Middle frontal gyrus (tissue), 1 donor: ENCODE data around the gene HSP90AB1.

Experiments used
- DNase-seq: peaks from one replicate; pipeline ENCODE4 v3.0.0-alpha.2; 2015; ENCODE audit warnings: low spot score; ENCODE audit errors: extremely low spot score

HSP90AB1 gene

DNA sequence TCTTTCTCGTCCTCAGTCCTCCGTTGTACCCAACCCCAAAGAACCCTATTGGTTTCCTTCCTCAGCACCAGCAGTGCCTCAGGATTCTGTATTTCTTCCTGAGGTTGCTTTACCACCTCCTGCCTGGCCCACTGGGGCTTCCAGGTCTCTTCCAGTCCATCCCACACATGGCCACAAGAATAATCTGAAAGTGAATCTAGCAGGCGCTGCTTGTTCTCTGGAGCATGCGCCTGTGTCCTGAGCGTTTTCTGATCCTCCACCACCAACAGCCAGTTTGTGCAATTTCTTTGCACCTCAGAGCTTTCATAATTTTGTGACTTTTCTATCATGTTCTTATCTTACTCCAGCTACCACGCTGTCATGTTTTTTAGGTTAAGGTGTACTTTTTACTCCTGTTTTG, 11.6 kb upstream of the HSP90AB1 start:
- no peak for DNase-seq

DNA sequence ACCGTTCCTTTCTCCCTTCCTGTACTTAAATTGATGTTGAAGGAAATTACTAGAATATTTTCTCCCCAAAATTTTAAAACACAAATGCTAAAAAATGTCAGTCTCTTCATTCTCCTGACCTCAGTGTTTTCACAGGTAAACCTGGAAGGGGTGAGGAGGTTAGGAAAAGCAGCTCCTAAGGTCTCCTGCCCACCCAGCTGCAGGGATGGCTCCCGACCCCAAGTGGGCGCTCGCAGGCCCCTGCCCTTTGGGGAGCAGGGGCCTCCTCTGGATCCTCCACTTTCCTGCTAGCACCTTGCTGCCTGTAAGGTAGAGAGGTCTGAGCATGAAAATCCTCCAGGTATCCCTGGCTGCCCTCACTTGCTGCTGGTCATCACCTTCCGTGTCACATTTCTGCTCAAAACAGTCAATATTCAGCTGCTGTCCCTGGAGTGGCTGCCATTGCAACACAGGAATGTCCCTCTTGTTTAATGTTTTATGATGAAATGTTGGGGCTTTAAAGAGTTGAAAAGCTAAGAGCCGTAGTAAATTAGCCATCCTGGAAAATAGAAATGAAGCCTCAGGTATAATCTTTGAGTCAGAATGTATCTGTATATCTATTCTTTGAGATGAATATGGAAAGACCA, 10.9 kb upstream of the HSP90AB1 start:
- DNase-seq = no peak

DNA sequence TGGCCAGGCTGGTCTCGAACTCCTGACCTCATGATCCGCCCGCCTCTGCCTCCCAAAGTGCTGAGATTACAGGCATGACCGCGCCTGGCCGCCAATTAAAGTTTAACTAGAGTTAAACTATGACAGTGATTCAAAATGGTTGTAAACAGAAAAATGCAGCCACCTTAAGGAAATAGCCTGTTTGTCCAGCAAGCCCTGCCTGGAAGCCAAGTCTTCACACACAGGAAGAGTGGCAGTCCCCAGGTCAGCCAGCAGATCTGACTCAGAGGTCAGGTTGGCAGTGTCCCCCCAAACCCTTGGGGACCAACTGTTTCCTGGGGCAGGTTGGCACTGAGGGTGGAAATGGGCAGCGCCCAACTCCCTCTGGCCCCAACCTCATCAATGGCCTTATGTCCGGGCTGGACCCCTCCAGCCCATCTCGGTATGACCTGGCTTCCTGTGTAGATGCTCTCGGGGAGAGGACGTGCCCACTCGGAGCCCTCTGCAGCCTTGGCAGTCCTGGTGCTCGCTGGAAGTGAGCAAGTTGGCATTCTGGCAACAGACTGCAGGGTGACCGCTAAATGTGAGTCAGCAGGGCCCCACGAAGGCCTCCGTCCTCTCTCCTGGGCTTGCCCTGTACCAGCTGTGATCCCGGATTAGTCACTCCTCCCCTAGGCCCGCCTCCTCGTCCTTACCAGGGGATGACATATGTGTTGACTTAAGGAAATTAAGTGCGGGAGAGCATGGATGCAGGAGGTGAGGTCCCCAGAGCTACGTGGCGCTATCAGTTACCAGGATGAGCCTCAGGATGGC, 9.7 kb upstream of the HSP90AB1 start:
- DNase-seq = no peak

DNA sequence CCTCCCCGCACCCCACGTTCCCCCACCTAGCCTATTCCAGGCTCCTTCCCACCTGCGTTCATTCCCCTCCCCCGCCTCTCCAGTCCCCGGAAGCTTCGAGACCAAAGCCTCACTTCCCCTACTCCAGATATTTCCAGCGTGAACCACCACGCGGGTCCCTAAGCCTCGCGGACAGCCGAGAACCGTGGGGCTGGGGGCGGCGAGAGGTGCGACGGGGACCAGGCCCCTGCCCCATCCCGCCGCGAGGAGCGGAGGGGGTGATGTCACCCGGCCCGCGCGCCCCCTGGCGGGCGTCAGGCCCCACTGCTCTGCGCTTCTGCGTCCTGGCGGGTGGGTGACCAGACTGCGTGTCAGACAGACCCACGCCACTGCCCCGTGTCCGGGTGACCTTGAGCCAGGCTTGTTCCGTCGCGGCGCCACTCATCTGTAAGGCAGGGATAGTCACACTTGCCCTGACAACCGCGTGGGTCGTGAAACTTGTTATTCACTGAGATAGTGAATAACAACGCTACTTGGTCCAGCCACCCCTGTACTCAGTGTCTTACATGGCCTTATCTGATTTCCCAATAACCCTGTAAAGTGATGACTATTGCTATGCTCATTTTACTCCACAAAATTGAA, 9.0 kb upstream of the HSP90AB1 start:
- peak; percentile 65 for DNase-seq

DNA sequence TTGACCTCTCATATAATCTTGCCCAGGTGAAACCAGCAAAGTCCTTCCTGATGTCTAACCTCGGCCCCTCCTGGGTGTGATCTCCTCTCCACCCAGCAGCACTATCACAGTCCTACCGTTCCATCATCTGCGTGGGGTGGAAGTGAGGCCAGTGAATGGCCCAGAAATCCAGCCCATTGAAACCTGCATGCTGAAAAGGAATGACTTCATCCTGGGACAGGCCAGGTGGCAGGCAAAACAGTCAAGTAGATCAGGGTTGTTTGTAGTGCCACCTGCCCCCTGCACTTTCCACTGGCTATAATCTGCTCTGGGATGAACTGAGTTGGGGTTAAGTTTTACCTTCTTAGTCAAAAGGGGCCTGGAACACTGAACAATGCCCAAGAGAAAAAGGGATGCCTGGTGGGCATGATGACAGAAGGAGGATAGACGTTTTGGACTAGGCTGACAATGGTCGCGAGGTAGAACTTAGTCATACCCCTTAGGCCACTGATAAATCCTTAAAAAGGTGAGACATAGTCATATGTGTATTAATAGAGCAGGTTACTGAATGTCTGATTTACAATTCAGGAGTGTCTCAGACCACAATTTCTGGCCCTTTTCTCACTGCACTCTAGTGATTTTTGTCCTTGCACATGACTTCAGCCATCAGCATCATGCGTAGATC, 8.1 kb upstream of the HSP90AB1 start:
- DNase-seq = no peak

DNA sequence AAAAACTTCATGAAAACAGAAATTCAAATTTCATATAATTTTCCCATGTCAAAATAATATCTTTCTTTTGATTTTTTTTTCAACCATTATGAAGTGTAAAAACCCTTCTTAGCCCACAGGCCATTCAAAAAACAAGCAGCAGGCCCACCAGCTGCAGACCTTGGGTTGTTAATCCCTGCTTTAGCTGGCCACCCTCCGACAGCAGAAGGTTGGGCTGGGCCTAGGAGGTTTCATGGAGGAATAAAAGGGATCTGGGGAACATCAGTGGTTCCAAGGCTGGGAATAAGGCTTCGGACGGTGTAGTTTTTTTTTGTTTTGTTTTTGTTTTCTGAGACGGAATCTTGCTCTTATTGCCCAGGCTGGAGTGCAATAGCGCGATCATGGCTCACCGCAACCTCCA, 3.6 kb upstream of the HSP90AB1 start:
- DNase-seq = no peak

DNA sequence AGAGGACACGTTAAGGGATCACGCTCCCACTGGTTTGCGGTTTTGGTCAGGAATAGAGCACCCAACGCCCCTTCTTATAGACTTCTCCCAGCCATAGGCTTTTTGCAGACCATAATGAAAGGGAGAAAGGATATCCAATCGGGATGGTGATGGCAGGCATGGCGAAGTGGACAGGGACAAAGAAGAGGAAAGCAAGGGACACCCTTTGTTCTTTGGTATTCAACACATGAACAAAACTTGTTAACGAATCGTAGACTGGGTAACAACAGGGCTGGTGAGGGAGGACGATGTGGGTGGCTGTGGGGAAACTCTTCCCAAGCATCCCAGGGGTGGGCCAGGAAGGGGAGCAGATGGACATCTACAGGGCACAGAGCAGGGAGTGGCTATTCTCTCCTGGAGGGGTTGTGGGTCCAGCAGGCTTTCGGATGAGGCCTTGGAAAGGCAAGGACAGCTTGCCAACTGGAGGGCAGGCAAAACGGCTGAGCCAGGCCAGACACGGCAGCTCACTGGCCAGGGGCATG, 1.4 kb upstream of the HSP90AB1 start:
- DNase-seq = no peak

DNA sequence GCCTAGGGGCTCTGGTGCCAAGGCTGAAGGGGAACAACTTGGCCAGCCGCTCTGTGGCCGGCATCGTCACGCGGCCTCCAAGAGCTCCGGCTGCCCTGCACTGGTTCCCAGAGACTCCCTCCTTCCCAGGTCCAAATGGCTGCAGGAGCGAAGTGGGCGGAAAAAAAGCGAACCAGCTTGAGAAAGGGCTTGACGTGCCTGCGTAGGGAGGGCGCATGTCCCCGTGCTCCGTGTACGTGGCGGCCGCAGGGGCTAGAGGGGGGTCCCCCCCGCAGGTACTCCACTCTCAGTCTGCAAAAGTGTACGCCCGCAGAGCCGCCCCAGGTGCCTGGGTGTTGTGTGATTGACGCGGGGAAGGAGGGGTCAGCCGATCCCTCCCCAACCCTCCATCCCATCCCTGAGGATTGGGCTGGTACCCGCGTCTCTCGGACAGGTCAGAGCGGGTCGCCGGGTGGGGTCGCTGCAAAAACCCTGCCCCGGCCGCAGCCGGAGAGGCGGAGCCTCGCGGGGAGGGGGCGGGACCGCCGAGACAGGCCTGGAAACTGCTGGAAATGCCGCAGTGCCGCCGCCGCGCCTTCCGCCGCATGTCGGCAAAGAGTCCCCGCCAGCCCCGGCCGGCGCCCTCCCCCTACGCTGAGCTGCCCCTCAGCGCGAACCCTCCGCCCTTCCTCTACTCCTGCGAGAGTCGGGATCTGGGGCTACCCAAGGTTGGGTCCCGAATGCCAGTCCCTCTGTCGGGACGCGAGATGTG, 814 bp upstream of the HSP90AB1 start:
- peak; percentile 74 for DNase-seq

DNA sequence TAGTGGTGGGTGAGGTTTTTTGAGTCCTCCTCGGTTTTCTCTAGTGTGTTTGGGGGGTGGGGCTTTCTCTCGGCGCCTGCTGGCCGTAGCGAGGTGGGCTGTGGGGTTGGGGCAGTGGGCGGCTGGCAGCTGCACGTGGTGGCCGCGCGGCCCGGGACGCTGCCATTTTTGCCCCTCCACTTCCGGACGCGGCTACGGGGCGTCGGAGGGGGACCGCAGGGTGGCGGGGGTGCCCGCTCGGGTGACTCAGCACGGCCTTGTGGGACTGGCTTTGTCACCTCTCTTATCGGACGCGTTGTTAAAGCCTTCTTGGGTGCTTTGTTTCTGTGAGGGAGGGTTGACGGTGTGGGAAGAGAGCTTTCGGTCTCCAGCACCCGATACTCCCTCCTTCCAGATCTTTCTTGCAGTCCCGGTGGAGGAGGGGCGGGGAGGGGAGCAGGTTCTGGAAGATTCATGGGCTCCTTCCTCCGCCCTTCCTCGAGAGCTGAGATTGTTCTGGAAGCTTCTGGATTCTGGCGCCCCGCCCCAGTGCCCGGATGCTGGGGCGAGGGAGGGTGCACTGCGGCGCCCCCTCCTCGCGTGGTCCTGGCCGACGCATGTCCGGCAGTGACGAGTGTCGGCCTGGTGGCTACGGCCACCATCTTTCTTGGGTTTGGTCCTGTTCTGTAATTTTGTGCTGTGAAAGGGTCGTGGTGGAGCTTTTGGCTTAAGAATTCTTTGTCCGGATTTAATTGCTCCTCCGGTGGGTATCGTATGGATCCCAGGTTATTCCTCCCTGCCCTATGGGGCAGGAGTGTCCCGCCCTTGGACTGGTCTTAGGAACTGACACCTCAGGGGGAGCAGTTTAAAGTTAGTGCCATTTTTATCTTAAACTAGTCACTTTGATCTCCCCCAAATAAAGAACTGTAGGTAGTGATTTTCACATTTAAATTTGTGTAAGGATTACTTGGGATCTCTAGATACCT, 719 bp downstream of the HSP90AB1 start:
- DNase-seq = no peak

DNA sequence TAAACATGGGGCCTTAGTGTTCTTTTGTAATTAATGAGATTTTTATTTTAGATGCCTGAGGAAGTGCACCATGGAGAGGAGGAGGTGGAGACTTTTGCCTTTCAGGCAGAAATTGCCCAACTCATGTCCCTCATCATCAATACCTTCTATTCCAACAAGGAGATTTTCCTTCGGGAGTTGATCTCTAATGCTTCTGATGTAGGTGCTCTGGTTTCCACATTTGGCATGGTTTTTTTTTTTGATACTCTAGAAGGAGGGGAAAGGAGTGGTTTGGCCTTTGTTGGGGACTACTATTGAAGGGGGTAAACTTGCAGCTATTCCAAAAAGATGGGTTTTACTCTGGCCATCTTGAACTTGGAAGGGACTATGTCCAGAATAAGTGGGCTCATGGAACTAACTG, 1.7 kb downstream of the HSP90AB1 start:
- DNase-seq = no peak

DNA sequence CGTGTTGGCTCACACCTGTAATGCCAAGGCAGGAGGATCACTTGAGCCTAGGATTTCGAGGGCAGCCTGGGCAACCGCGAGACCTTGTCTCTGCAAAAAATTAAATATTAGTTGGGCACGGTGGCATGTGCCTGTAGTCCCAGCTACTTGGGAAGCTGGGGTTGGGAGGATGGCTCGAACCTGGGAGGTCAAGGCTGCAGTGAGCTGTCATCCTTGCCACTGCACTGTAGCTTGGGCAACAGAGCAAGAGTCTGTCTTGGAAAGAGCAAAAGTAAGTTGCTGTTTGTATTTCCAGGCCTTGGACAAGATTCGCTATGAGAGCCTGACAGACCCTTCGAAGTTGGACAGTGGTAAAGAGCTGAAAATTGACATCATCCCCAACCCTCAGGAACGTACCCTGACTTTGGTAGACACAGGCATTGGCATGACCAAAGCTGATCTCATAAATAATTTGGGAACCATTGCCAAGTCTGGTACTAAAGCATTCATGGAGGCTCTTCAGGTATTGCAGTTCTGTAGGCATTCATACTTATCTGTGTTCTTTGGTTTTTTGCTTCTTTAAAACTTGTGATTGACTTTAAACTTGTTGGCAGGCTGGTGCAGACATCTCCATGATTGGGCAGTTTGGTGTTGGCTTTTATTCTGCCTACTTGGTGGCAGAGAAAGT, 2.3 kb downstream of the HSP90AB1 start:
- DNase-seq = no peak

DNA sequence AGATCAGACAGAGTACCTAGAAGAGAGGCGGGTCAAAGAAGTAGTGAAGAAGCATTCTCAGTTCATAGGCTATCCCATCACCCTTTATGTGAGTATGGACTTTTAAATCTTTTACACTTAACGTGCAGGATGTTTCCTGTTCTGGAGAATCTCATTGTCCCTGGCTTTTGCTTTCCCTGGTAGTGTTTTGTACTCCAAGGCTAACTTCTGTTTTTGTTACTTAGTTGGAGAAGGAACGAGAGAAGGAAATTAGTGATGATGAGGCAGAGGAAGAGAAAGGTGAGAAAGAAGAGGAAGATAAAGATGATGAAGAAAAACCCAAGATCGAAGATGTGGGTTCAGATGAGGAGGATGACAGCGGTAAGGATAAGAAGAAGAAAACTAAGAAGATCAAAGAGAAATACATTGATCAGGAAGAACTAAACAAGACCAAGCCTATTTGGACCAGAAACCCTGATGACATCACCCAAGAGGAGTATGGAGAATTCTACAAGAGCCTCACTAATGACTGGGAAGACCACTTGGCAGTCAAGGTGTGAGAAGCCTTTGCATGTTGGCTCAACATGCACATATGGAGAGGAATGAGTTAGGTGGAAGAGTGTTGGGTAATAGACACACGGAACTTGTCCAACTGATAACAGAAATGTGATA, 3.3 kb downstream of the HSP90AB1 start:
- no peak for DNase-seq

DNA sequence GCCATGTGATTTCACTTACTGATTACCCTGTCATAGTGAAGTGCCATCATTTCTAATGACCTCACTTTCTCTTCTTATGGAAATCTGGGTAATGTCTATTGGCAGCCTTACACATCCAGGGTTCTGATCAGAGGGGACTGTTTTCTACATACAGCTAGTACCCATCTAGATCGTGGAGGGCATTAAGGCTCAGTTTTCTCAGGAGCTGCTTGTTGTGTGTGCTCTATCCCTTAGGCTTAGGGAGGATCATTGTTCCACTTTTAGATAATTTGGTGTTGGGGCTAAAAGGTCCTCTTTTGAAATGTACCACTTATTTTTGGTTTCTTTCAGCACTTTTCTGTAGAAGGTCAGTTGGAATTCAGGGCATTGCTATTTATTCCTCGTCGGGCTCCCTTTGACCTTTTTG, 3.8 kb downstream of the HSP90AB1 start:
- DNase-seq = no peak

DNA sequence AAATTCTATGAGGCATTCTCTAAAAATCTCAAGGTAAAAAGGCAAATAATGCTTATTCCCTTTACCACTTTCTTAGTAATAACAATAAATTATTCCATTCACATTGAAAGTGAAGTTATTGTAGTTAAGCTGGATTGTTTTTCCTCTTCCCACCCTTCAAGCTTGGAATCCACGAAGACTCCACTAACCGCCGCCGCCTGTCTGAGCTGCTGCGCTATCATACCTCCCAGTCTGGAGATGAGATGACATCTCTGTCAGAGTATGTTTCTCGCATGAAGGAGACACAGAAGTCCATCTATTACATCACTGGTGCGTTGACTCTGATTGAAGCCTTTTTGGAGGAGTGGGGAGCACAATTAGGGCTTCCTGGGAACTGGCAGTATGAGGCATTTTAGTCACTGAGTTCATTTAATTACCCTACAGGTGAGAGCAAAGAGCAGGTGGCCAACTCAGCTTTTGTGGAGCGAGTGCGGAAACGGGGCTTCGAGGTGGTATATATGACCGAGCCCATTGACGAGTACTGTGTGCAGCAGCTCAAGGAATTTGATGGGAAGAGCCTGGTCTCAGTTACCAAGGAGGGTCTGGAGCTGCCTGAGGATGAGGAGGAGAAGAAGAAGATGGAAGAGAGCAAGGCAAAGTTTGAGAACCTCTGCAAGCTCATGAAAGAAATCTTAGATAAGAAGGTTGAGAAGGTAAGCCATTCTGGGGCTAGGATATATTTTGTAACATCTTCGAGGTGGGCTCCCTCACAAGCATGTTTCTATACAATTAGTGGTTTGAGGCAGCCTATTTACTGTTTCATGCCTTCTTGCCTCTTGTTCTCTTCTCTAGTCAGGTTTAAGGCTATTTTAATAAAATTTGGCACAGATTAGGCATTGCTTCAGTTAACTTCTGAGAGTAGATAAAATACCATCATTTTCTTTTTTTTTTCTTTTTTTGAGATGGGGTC, 4.9 kb downstream of the HSP90AB1 start:
- DNase-seq = no peak

DNA sequence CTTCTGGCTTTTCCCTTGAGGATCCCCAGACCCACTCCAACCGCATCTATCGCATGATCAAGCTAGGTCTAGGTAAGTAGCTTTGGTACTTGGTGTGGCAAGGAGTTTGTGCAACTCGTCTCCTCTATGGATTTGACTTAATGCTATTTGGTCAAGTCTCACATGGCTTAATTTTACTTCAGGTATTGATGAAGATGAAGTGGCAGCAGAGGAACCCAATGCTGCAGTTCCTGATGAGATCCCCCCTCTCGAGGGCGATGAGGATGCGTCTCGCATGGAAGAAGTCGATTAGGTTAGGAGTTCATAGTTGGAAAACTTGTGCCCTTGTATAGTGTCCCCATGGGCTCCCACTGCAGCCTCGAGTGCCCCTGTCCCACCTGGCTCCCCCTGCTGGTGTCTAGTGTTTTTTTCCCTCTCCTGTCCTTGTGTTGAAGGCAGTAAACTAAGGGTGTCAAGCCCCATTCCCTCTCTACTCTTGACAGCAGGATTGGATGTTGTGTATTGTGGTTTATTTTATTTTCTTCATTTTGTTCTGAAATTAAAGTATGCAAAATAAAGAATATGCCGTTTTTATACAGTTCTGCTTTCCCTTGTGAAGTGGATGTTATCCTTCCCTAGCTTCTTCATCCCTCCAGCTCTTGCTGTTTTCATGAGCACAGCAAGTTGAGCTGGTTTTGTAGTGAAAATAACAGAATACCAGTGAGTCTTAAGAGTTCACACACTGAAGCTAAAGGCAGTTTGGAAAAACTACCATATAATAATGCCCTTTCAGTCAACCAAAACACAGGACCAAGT, 6.6 kb downstream of the HSP90AB1 start:
- DNase-seq = no peak

DNA sequence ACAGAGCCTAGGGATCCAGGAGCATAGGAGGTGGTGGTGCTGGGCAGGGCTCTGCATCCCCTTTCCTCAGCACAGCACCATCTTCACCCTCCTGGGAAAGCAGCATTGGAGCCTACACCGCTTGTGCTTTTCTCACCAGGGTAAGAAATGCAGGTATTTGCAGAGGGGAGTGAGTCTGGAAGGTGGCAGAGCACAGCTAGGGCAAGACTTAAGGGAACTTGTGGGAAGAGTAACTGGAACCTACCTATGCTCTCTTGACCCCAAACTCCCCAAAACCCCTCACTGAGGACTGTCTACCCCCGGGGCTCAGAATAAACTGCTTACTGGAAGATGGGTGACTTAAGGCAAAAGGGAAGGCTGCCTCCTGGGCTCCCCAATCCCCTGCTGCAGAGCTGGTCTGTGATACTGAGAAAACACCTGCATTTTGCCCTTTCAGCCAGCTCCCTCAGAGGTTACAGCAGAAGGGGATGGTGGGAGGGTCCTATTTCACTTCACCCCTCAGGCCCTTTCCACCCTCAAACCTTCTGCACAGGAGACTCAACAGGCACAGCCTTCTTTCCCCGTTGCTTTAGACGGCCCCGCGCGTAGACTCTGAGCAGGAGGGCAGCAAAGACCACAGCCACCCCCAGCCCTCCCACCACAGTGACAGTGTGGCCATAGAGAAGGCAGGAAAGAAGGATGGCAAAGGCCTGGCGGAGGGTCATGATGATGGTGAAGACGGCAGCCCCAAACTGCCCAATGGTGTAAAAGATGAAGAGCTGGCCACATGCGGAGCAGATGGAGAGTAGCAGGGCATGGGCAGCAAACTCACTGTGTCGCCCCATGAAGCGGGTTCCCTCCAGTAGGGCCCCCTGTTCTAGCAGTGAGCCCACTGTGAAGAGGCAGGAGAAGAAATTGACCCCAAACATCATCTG, 7.5 kb downstream of the HSP90AB1 start:
- no peak for DNase-seq
